Measurements from ENCODE around the gene MMP21.

Gene MMP21

GRCh38 chr10:125775491-125776106 is at the start of gene MMP21:
Gene MMP21 (minus strand): TSS chr10:125775821. CDS start chr10:125775821, 0 bp downstream.
- no peak for DNase-seq (ENCODE audit: low read depth, low spot score)

GRCh38 chr10:125824736-125825135 is 49.1 kb upstream of the MMP21 start:
- no peak for DNase-seq (ENCODE audit: low read depth, low spot score)

- no peak for DNase-seq (ENCODE audit: low read depth, low spot score)
Observed at GRCh38 chr10:125823663-125824251, 48.1 kb upstream of the MMP21 start.

- DNase-seq (ENCODE audit: low read depth, low spot score): peak; percentile 74
Observed at GRCh38 chr10:125822878-125823662, 47.4 kb upstream of the MMP21 start, which contains the start of the genes BCCIP and UROS. Gene BCCIP (plus strand): TSS chr10:125823546. CDS start chr10:125823558, 12 bp downstream. Gene UROS (minus strand): TSS chr10:125823258. CDS start chr10:125816499, 6,759 bp downstream.

- DNase-seq (ENCODE audit: low read depth, low spot score): no peak
Observed at GRCh38 chr10:125820701-125821100, 45.1 kb upstream of the MMP21 start.

- DNase-seq (ENCODE audit: low read depth, low spot score): no peak
Observed at GRCh38 chr10:125817337-125817946, 41.8 kb upstream of the MMP21 start.

- no peak for DNase-seq (ENCODE audit: low read depth, low spot score)
Observed at GRCh38 chr10:125816548-125816947, 40.9 kb upstream of the MMP21 start.

GRCh38 chr10:125815764-125816163 is 40.1 kb upstream of the MMP21 start:
- DNase-seq (ENCODE audit: low read depth, low spot score): no peak

GRCh38 chr10:125812128-125812750 is 36.6 kb upstream of the MMP21 start:
- DNase-seq (ENCODE audit: low read depth, low spot score): no peak

GRCh38 chr10:125811251-125811650 is 35.6 kb upstream of the MMP21 start:
- no peak for DNase-seq (ENCODE audit: low read depth, low spot score)

GRCh38 chr10:125808047-125808446 is 32.4 kb upstream of the MMP21 start:
- no peak for DNase-seq (ENCODE audit: low read depth, low spot score)

- no peak for DNase-seq (ENCODE audit: low read depth, low spot score)
Observed at GRCh38 chr10:125802739-125803138, 27.1 kb upstream of the MMP21 start.

GRCh38 chr10:125802131-125802530 is 26.5 kb upstream of the MMP21 start:
- no peak for DNase-seq (ENCODE audit: low read depth, low spot score)

- no peak for DNase-seq (ENCODE audit: low read depth, low spot score)
Observed at GRCh38 chr10:125801574-125801973, 26.0 kb upstream of the MMP21 start.

- no peak for DNase-seq (ENCODE audit: low read depth, low spot score)
Observed at GRCh38 chr10:125799451-125800182, 24.0 kb upstream of the MMP21 start.

- DNase-seq (ENCODE audit: low read depth, low spot score): no peak
Observed at GRCh38 chr10:125797994-125798662, 22.5 kb upstream of the MMP21 start.

GRCh38 chr10:125797424-125797823 is 21.8 kb upstream of the MMP21 start:
- DNase-seq (ENCODE audit: low read depth, low spot score): no peak

- no peak for DNase-seq (ENCODE audit: low read depth, low spot score)
Observed at GRCh38 chr10:125795637-125796190, 20.1 kb upstream of the MMP21 start.

- no peak for DNase-seq (ENCODE audit: low read depth, low spot score)
Observed at GRCh38 chr10:125795128-125795527, 19.5 kb upstream of the MMP21 start.

All from smooth muscle cell of the brain vasculature (primary cell).